SK-N-MC (cell line): Measurements from ENCODE around the gene CYBA.

Source experiments
- DNase-seq: peaks from one replicate; pipeline ENCODE4 v3.0.0-alpha.2; 2011; ENCODE audit warnings: low read depth, low spot score
- H3K27ac ChIP-seq: fragments of 200-600 bp; sonication (generic); 2 replicates; pipeline ENCODE4 v1.5.1; 2016; ENCODE audit warnings: mixed run types
- H3K36me3 ChIP-seq: fragments of 200-600 bp; sonication (generic); 2 replicates; pipeline ENCODE4 v1.6.1; 2017; ENCODE audit warnings: antibody characterized with exemption, low read length, mixed read lengths; ENCODE audit not compliant: insufficient read depth
- H3K4me3 ChIP-seq: fragments of 200-600 bp; sonication (generic); 2 replicates; pipeline ENCODE4 v1.5.1; 2016
- H3K9ac ChIP-seq: fragments of 200-600 bp; sonication (generic); 2 replicates; pipeline ENCODE4 v1.8.0; 2017; ENCODE audit warnings: mixed run types, mixed read lengths; ENCODE audit not compliant: insufficient read length
- H3K9me3 ChIP-seq: fragments of 200-600 bp; sonication (generic); 2 replicates; pipeline ENCODE4 v1.6.1; 2017; ENCODE audit warnings: low read depth, mild to moderate bottlenecking, antibody characterized with exemption, low read length, moderate library complexity, mixed read lengths
- EZH2 ChIP-seq: fragments of 200-600 bp; sonication (generic); IDR thresholded peaks from one replicate; pipeline ENCODE4 v1.6.1; 2017; ENCODE audit warnings: antibody characterized with exemption
- FOXP2 ChIP-seq: optimal IDR thresholded peaks from 2 replicates; pipeline ENCODE3; 2011; ENCODE audit warnings: mild to moderate bottlenecking, moderate library complexity; ENCODE audit not compliant: insufficient read depth; ENCODE audit errors: extremely low read length, control extremely low read depth
- POLR2AphosphoS5 ChIP-seq: IDR thresholded peaks from 2 replicates; pipeline ENCODE4 v1.6.1; 2012; ENCODE audit warnings: mild to moderate bottlenecking, low read depth, low read length, borderline replicate concordance

The CYBA gene

GRCh38 chr16:88636488-88637265 lies 14.2 kb downstream of the CYBA start:
- Histone ChIP-seq H3K4me3 (no peak overlapping the region), H3K9me3 (no peaks in the 10 kb centered on the region), H3K27ac (no peak overlapping the region), H3K9ac (no peak overlapping the region), H3K36me3 (no peaks in the 10 kb centered on the region)
- DNase-seq, result no peak
- TF ChIP-seq EZH2 (no peak), FOXP2 (no peak), POLR2AphosphoS5 (no peak)

- no peak overlapping the region for H3K4me3 ChIP-seq
- no peaks in the 10 kb centered on the region for H3K36me3 ChIP-seq
- H3K27ac ChIP-seq, result no peak overlapping the region
- H3K9ac ChIP-seq, result no peak overlapping the region
- TF ChIP-seq EZH2 (no peak), POLR2AphosphoS5 (no peak), FOXP2 (no peak)
- H3K9me3 ChIP-seq, result no peaks in the 10 kb centered on the region
- no peak for DNase-seq
Measured at GRCh38 chr16:88635671-88636319, 15.1 kb downstream of the CYBA start.

DNA sequence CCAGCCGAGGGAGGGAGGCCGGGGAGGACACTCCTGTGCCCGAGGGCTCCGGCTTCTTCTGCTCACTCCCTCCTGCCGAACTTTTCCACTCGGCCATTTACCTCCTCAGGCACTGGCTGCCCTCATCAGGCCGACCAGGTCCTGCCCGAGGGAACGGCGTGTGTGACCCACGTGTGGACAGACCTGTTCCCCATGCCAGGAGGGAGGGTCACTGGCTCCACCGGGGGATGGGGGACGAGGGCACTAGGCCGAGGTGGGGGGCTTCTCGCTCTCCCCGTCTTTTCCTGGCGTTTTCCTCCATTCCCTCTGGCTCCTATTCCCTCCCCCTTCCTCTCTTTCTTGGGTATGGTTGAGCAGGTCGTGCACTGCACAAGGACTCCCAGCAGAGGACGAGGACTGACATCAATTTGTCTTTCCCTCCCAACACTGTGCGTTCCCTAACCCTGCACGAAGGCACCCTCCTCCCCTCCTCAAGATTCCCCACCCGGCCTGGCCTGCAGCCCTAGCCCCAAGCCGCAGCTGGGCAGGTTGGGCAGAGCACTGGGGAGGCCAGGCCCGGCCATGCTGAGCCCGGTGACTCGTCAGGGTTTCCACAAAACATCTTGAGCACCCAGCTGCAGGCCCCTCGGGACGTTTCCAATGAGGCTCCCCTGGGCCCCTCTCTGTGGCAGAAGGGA lies 15.7 kb downstream of the CYBA start:
- Histone ChIP-seq H3K9ac (no peak overlapping the region), H3K9me3 (no peaks in the 10 kb centered on the region), H3K27ac (no peak overlapping the region), H3K36me3 (no peaks in the 10 kb centered on the region), H3K4me3 (no peak overlapping the region)
- DNase-seq, result no peak
- TF ChIP-seq POLR2AphosphoS5 (no peak), EZH2 (no peak), FOXP2 (no peak)

- Histone ChIP-seq H3K4me3 (no peak overlapping the region), H3K9ac (no peak overlapping the region), H3K27ac (no peak overlapping the region), H3K36me3 (no peaks in the 10 kb centered on the region), H3K9me3 (no peaks in the 10 kb centered on the region)
- no peak for TF ChIP-seq POLR2AphosphoS5
- no peak for TF ChIP-seq EZH2
- no peak for TF ChIP-seq FOXP2
- DNase-seq, result no peak
Measured at GRCh38 chr16:88634141-88634993, 16.5 kb downstream of the CYBA start.

DNA sequence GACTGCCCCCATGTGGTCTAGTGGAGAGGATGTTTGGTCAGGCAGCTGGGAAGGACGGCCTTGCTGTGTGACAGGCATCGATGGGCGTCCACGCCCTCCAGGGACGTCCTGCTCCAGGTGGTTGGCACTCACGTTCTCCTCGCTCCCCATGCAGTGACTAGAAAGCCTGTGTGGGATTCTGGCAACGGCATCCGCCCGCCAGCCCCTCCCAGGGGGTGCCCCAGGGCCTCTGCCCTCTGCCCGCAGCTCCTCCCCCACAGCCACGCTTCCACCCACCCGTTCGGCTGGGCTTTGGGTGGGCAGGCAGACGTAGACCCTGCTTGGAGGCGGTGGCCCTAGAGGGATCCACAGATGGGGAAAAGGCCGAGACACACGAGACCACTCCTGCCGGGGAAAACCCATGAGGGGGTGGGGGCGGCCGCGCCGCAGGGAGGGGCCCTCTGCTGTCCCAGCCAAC lies 17.1 kb downstream of the CYBA start:
- DNase-seq, result no peak
- H3K9ac ChIP-seq, result no peak overlapping the region
- H3K9me3 ChIP-seq, result no peaks in the 10 kb centered on the region
- no peak overlapping the region for H3K27ac ChIP-seq
- no peaks in the 10 kb centered on the region for H3K36me3 ChIP-seq
- H3K4me3 ChIP-seq, result no peak overlapping the region
- TF ChIP-seq EZH2 (no peak), FOXP2 (no peak), POLR2AphosphoS5 (no peak)

DNA sequence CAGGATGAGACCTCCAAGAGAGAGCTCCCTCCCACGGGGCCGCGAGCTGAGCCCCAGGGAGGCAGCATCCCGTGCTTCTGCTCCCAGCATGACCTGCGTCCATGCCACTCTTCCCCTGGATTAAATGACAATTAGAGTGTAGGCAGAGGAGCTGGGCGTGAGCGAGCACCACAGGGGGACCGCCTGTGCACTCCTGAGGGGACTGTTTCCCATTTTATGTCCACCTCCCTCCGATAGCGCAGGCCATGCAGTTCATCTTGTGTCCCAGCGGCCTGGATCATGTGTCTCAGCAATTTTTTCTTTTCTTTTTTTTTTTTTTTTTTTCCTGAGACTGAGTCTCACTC lies 18.3 kb downstream of the CYBA start:
- TF ChIP-seq FOXP2 (no peak), POLR2AphosphoS5 (no peak), EZH2 (no peak)
- H3K9me3 ChIP-seq, result no peaks in the 10 kb centered on the region
- H3K27ac ChIP-seq, result no peak overlapping the region
- DNase-seq, result no peak
- no peak overlapping the region for H3K9ac ChIP-seq
- H3K4me3 ChIP-seq, result no peak overlapping the region
- H3K36me3 ChIP-seq, result no peaks in the 10 kb centered on the region; the same call in 1 of the 2 replicates

GRCh38 chr16:88631920-88632586 lies 18.8 kb downstream of the CYBA start:
- no peaks in the 10 kb centered on the region; the same call in 1 of the 2 replicates for H3K36me3 ChIP-seq
- H3K4me3 ChIP-seq, result no peak overlapping the region
- H3K9me3 ChIP-seq, result no peaks in the 10 kb centered on the region
- TF ChIP-seq POLR2AphosphoS5 (no peak), FOXP2 (no peak), EZH2 (no peak)
- H3K9ac ChIP-seq, result no peak overlapping the region
- no peak overlapping the region for H3K27ac ChIP-seq
- no peak for DNase-seq

DNA sequence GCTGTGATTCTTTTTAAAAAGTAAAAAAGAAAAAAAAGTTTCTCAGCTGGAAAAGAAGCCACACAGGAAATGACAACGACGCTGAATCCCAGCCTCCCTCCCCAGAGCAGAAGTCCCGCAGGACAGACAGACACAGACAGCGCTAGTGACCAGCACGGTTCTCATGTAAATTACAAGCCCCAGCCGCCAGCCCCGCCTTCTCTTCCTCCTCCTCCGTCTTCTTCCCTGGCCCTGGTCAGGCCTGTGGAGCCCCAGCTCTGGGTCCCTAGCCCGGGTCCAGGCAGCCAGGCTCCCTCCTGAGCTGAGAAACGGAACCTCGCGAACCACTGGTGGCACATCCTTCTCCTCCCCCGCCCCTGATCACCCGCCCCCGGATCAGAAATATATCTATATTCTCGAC lies 19.5 kb downstream of the CYBA start:
- DNase-seq, result no peak

More for the DNA sequence above, 19.5 kb downstream of the CYBA start:
- TF ChIP-seq EZH2 (no peak), FOXP2 (no peak), POLR2AphosphoS5 (no peak)
- Histone ChIP-seq H3K9ac (no peak overlapping the region), H3K9me3 (no peaks in the 10 kb centered on the region), H3K27ac (no peak overlapping the region), H3K36me3 (no peaks in the 10 kb centered on the region; the same call in 1 of the 2 replicates), H3K4me3 (no peak overlapping the region)
